BLaER1 treated with 17β-estradiol and CSF1 and Interleukin-3, amounts not matched to agents 10 nM and 100 nM (cell line): ENCODE measurements around the gene CFAP54.

Source experiments
- H3K27ac ChIP-seq, 11 experiments: shearing (Covaris generic); formaldehyde crosslinking; 2 replicates each; pipeline ENCODE4 v1.8.1; 2022
- H3K27me3 ChIP-seq, 11 experiments: shearing (Covaris generic); formaldehyde crosslinking; 2 replicates each; pipeline ENCODE4 v1.8.1; 2022
- H3K36me3 ChIP-seq, 11 experiments: shearing (Covaris generic); formaldehyde crosslinking; 2 replicates each; pipeline ENCODE4 v1.8.1; 2022
- H3K4me1 ChIP-seq, 10 experiments: shearing (Covaris generic); formaldehyde crosslinking; 2 replicates each; pipeline ENCODE4 v1.8.1; 2022
- H3K4me2 ChIP-seq, 11 experiments: shearing (Covaris generic); formaldehyde crosslinking; 2 replicates each; pipeline ENCODE4 v1.8.1; 2022
- H3K4me3 ChIP-seq, 10 experiments: shearing (Covaris generic); formaldehyde crosslinking; 2 replicates each; pipeline ENCODE4 v1.8.1; 2022
- H3K9ac ChIP-seq, 11 experiments: shearing (Covaris generic); formaldehyde crosslinking; 2 replicates each; pipeline ENCODE4 v1.8.1; 2022
- H3K9me3 ChIP-seq, 11 experiments: shearing (Covaris generic); formaldehyde crosslinking; replicated peaks in 1 of 11; 2 replicates each; pipeline ENCODE4 v1.8.1; 2022
- H4K20me1 ChIP-seq, 11 experiments: shearing (Covaris generic); formaldehyde crosslinking; 2 replicates each; pipeline ENCODE4 v1.8.1; 2022
- Cebpa-rat ChIP-seq, 11 experiments: shearing (Covaris generic); IDR thresholded peaks; 2 replicates each; pipeline ENCODE4 v1.8.1; 2022

Gene CFAP54

DNA sequence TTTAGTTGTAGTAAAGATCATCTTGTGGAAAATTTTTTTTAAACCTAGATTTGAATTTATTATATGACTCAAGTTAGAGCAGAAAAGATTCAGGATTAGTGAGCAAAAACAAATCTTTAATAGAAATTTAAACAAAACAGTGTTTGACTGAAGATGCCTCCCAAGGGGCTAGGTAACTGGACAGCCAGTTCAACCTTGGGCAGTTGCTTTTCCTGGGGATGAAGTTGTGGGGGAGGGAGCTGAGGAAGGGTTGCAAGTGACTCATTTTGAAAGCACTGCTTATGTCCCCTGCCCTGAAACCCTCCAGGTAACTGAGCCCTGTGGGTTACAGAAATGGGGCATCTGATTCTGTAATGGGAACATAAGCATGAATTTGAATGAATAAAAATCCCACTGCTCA is 13.1 kb downstream of the CFAP54 start:
- no peak for TF ChIP-seq Cebpa-rat (IDR thresholded peaks at IDR 0.05)

GRCh38 chr12:96502949-96503532 is 13.7 kb downstream of the CFAP54 start:
- TF ChIP-seq Cebpa-rat (IDR thresholded peaks at IDR 0.05), result no peak
- H3K27ac ChIP-seq, result no peak overlapping the region
- H3K4me3 ChIP-seq, result no peak overlapping the region
- no peaks in the 10 kb centered on the region for H3K9me3 ChIP-seq
- no peaks in the 10 kb centered on the region for H3K36me3 ChIP-seq
- H3K9ac ChIP-seq, result no peak overlapping the region
- H3K27me3 ChIP-seq, result no peaks in the 10 kb centered on the region
- H4K20me1 ChIP-seq, result no peaks in the 10 kb centered on the region
- H3K4me1 ChIP-seq, result peaks cover 7 to 29% (median 19%) of the 10 kb centered on the region in 10 experiments; a peak in 18 of 20 replicates
- H3K4me2 ChIP-seq, result peak overlapping the region in 5 of 11 experiments; percentile 2 to 82 (median 27); a peak in 8 of 22 replicates

More for the DNA sequence above, 13.1 kb downstream of the CFAP54 start:
- Histone ChIP-seq H3K4me3 (no peak overlapping the region), H3K36me3 (no peaks in the 10 kb centered on the region), H3K27me3 (no peaks in the 10 kb centered on the region), H3K4me2 (peak overlapping the region in 5 of 11 experiments; percentile 2 to 82 (median 27); a peak in 8 of 22 replicates), H3K4me1 (peaks cover 7 to 29% (median 19%) of the 10 kb centered on the region in 10 experiments; a peak in 18 of 20 replicates), H3K9ac (no peak overlapping the region), H4K20me1 (no peaks in the 10 kb centered on the region), H3K27ac (peak overlapping the region in 1 of 11 experiments; percentile 75; a peak in 1 of 22 replicates), H3K9me3 (no peaks in the 10 kb centered on the region)

DNA sequence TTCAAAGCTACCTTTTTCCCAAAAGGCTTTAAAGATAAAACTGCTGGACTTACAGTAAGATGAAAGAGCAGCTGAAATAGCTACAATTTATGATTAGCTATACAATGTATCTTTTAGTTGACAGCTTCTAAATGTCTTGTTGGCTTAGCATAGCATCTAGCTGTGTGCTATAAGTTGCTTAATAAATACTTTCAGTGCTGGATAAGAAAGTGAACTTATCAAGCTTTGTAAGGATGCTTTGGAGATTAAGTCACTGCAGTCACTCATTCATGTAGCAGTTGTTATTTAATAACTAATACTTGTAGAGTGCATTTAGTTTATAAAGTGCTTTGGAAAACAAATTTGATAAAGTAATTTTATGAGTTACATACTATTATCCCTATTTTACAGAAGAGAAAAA is 14.6 kb downstream of the CFAP54 start:
- H3K27me3 ChIP-seq, result no peaks in the 10 kb centered on the region
- H3K4me2 ChIP-seq, result no peak overlapping the region
- no peak for TF ChIP-seq Cebpa-rat (IDR thresholded peaks at IDR 0.05)
- H3K9me3 ChIP-seq, result no peaks in the 10 kb centered on the region
- peaks cover 7 to 29% (median 19%) of the 10 kb centered on the region in 10 experiments; a peak in 18 of 20 replicates for H3K4me1 ChIP-seq
- no peaks in the 10 kb centered on the region for H3K36me3 ChIP-seq
- H3K4me3 ChIP-seq, result no peak overlapping the region
- no peak overlapping the region for H3K9ac ChIP-seq
- no peak overlapping the region for H3K27ac ChIP-seq
- H4K20me1 ChIP-seq, result no peaks in the 10 kb centered on the region

DNA sequence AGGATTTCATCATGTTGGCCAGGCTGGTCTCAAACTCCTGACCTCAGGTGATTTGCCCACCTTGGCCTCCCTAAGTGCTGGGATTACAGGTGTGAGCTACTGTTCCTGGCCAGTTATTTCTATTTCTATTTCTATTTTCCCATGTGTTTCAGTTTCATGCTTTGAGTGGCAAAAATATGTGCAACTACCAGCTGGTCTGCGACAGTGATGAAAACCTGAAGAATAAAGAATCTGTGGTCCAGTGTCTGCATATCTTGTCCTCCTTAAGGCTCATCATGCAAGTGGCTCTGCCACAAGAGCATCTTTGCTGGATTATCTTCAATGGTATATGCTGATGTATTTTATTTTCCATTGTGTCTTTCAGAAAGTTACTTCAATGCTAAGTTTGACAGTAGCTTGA is 17.4 kb downstream of the CFAP54 start:
- Histone ChIP-seq H3K4me2 (no peak overlapping the region), H3K9me3 (no peaks in the 10 kb centered on the region), H3K4me1 (peaks cover 4 to 22% (median 10%) of the 10 kb centered on the region in 10 experiments; a peak in 14 of 20 replicates), H3K4me3 (no peak overlapping the region), H4K20me1 (no peaks in the 10 kb centered on the region), H3K27me3 (no peaks in the 10 kb centered on the region), H3K36me3 (no peaks in the 10 kb centered on the region), H3K27ac (no peak overlapping the region), H3K9ac (no peak overlapping the region)
- no peak for TF ChIP-seq Cebpa-rat (IDR thresholded peaks at IDR 0.05)

GRCh38 chr12:96510306-96510764 is 21.0 kb downstream of the CFAP54 start:
- no peak overlapping the region for H3K4me3 ChIP-seq
- peak overlapping the region in 2 of 11 experiments; percentile 22 to 61; a peak in 3 of 22 replicates for H3K4me2 ChIP-seq
- no peaks in the 10 kb centered on the region for H3K36me3 ChIP-seq
- H3K27me3 ChIP-seq, result no peaks in the 10 kb centered on the region
- TF ChIP-seq Cebpa-rat (IDR thresholded peaks at IDR 0.05), result no peak
- no peaks in the 10 kb centered on the region for H4K20me1 ChIP-seq
- no peak overlapping the region for H3K9ac ChIP-seq
- H3K4me1 ChIP-seq, result peaks cover 3 to 23% (median 18%) of the 10 kb centered on the region in 10 experiments; a peak in 15 of 20 replicates
- H3K27ac ChIP-seq, result no peak overlapping the region
- H3K9me3 ChIP-seq, result no peaks in the 10 kb centered on the region

DNA sequence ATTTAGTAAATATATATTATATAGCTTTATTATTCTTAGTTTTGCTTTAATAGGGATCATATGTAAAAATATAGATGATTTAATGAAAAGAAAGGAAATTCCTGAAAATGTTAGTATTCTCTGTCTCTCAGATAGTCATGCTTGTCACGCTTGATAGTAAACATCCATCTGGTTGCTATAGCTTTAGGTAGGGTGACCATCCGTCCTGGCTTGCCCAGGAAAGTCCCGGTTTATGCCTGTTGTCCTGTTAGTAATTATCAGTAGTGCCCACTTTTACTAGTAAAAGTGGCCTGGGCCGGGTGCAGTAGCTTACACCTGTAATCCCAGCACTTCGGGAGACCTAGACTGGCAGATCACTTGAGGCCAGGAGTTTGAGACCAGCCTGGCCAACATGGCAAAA is 23.8 kb downstream of the CFAP54 start:
- Histone ChIP-seq H3K36me3 (no peaks in the 10 kb centered on the region), H3K4me1 (peaks cover 3 to 23% (median 18%) of the 10 kb centered on the region in 10 experiments; a peak in 15 of 20 replicates), H3K27me3 (no peaks in the 10 kb centered on the region), H4K20me1 (no peaks in the 10 kb centered on the region), H3K9me3 (no peaks in the 10 kb centered on the region), H3K4me2 (peak overlapping the region in 1 of 11 experiments; percentile 7; a peak in 1 of 22 replicates), H3K27ac (no peak overlapping the region), H3K4me3 (no peak overlapping the region), H3K9ac (no peak overlapping the region)
- no peak for TF ChIP-seq Cebpa-rat (IDR thresholded peaks at IDR 0.05)

DNA sequence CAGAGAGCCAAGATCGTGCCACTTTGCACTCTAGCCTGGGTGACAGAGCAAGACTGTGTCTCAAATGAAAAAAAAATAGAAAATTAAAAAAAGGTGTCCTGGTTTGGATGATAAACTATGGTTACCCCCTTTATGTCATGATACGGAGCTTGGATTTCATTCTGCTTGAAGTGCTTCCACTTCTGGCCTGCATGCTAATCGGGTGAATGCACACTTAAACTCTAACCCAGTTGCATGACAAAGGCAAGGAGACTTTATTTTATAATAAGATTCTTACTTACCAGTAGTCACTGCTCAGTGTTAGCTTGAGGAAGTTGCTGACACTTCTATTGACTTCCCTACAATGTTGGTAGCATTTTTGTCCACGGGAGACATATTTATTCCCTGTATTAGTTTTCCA is 24.3 kb downstream of the CFAP54 start:
- Histone ChIP-seq H3K27ac (no peak overlapping the region), H3K9ac (no peak overlapping the region), H3K4me1 (peaks cover 3 to 23% (median 18%) of the 10 kb centered on the region in 10 experiments; a peak in 15 of 20 replicates), H4K20me1 (no peaks in the 10 kb centered on the region), H3K4me2 (peak overlapping the region in 7 of 11 experiments; percentile 7 to 56 (median 40); a peak in 8 of 22 replicates), H3K9me3 (no peaks in the 10 kb centered on the region), H3K27me3 (no peaks in the 10 kb centered on the region), H3K4me3 (no peak overlapping the region), H3K36me3 (no peaks in the 10 kb centered on the region)
- TF ChIP-seq Cebpa-rat (IDR thresholded peaks at IDR 0.05), result no peak

DNA sequence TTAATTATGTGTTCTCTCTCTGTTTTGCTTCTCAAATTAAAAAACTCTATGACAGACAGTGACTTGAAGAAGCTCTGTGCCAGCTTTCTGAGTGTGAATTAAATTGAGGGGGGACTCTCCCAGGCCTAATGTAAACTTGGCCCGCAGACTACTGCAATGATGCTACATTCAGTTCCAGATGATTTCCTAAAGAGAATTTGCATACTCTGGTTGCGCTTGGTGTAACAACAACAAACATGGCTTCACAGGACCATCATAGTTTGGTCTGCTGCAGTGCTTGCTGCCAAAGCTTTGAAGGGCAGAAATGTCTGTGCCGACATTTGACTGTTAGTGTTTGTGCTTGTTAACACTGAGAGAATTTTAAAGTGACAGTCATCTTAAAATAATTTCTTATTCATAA is 25.0 kb downstream of the CFAP54 start:
- Histone ChIP-seq H3K4me3 (no peak overlapping the region), H3K9me3 (no peaks in the 10 kb centered on the region), H3K27ac (peak overlapping the region in 1 of 11 experiments; percentile 5; a peak in 1 of 22 replicates), H3K27me3 (no peaks in the 10 kb centered on the region), H3K4me2 (peak overlapping the region in 10 of 11 experiments; percentile 7 to 56 (median 30); a peak in 13 of 22 replicates), H4K20me1 (no peaks in the 10 kb centered on the region), H3K36me3 (no peaks in the 10 kb centered on the region), H3K4me1 (peaks cover 3 to 23% (median 18%) of the 10 kb centered on the region in 10 experiments; a peak in 15 of 20 replicates), H3K9ac (no peak overlapping the region)
- no peak for TF ChIP-seq Cebpa-rat (IDR thresholded peaks at IDR 0.05)

DNA sequence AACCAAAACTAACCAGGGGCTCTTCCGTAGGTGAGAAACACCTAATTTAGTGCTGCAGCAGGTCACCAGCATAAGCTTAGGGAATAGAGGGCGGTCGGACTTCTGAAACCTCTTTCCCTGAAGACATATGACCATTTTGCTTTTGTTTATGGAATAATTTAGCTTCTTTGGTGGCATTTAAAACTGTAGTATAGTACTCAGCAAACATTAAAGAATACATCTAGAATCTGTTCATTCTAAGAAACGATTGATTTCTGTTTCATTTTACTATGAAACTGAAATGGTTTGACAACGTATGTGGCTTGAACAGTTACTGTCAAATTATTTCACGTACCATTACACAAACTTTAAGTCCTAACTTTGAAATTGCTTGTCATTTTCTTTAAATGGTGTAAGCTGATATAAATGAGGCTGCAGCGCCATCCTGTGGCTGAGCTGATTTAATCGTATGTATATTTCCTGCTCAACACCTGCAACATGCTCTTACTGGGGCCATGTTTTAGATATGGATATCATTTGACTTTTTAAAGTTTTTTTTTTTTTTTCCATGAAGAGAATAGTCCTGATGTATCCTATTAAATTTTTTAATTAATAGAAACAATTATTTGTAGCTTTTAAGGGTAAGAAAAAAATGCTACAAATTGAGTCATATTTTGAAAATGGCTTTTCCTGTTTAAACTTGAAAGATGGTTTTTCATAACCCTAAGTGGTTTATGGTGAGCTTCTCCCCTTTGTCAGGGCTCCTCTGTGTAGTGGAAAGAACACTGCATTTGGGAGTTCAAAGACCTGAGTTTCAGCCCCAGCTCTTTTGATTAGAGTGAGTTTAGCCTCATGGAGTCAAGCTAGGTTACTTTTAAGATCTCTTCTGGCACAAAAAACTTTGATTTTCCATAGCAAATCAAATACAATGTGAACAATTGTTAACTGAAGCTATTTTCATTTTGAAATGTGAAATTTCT is 27.4 kb downstream of the CFAP54 start:
- Histone ChIP-seq H3K9ac (no peak overlapping the region), H3K36me3 (no peaks in the 10 kb centered on the region), H3K4me1 (peaks cover 3 to 17% (median 12%) of the 10 kb centered on the region in 10 experiments; a peak in 13 of 20 replicates), H3K27me3 (no peaks in the 10 kb centered on the region), H3K27ac (no peak overlapping the region), H3K9me3 (no peaks in the 10 kb centered on the region), H3K4me2 (no peak overlapping the region), H3K4me3 (no peak overlapping the region), H4K20me1 (no peaks in the 10 kb centered on the region)
- no peak for TF ChIP-seq Cebpa-rat (IDR thresholded peaks at IDR 0.05)
